Anterior cingulate cortex (tissue), 58 donors: Measurements from ENCODE around the gene ASB3.
"Not testable (repeated sequence)": the region's sequence is repeated elsewhere in the genome, so short reads cannot be mapped to it uniquely, and the experiment has no call there.

ENCODE experiments used
- DNase-seq, 58 donors: peaks; one replicate each; lab custom pipeline; 2025; lab: John Stamatoyannopoulos, UW

ASB3 gene

GRCh38 chr2:53750041-53750768 lies 36.5 kb downstream of the ASB3 start:
- DNase-seq = peak in 1 of 58 donors; percentile 48

GRCh38 chr2:53744395-53745065 lies 42.2 kb downstream of the ASB3 start:
- no peak for DNase-seq

- no peak for DNase-seq
Observed at GRCh38 chr2:53740170-53740569, 46.6 kb downstream of the ASB3 start.

- DNase-seq = no peak
Observed at GRCh38 chr2:53739032-53739431, 47.7 kb downstream of the ASB3 start.

- no peak for DNase-seq
Observed at GRCh38 chr2:53737091-53737490, 49.7 kb downstream of the ASB3 start.

GRCh38 chr2:53729143-53729762 lies 57.5 kb downstream of the ASB3 start:
- no peak for DNase-seq

- DNase-seq = no peak
Observed at GRCh38 chr2:53727921-53728320, 58.8 kb downstream of the ASB3 start.

GRCh38 chr2:53725662-53726061 lies 61.1 kb downstream of the ASB3 start:
- no peak for DNase-seq

- DNase-seq = no peak
Observed at GRCh38 chr2:53724536-53724935, 62.2 kb downstream of the ASB3 start.

- DNase-seq = not testable (repeated sequence)
Observed at GRCh38 chr2:53720944-53721343, 65.8 kb downstream of the ASB3 start.

GRCh38 chr2:53715568-53715967 lies 71.2 kb downstream of the ASB3 start:
- no peak for DNase-seq

GRCh38 chr2:53711271-53711780 lies 75.4 kb downstream of the ASB3 start:
- DNase-seq = no peak

GRCh38 chr2:53708988-53709387 lies 77.8 kb downstream of the ASB3 start:
- no peak for DNase-seq

- no peak for DNase-seq
Observed at GRCh38 chr2:53701221-53701620, 85.5 kb downstream of the ASB3 start.

GRCh38 chr2:53697686-53698085 lies 89.1 kb downstream of the ASB3 start:
- no peak for DNase-seq

- no peak for DNase-seq
Observed at GRCh38 chr2:53697092-53697491, 89.7 kb downstream of the ASB3 start.

- no peak for DNase-seq
Observed at GRCh38 chr2:53695575-53695974, 91.2 kb downstream of the ASB3 start.

GRCh38 chr2:53694096-53694771 lies 92.5 kb downstream of the ASB3 start:
- no peak for DNase-seq

GRCh38 chr2:53690876-53691275 lies 95.9 kb downstream of the ASB3 start:
- no peak for DNase-seq

GRCh38 chr2:53672881-53673522 lies 113.8 kb downstream of the ASB3 start:
- DNase-seq = no peak
